CD1c-positive myeloid dendritic cell (primary cell): ENCODE results near the gene ZNF101.

Source experiments
- DNase-seq: peaks from one replicate; pipeline ENCODE4 v3.0.0-alpha.2; 2016; ENCODE audit errors: extremely low spot score

The ZNF101 gene

DNA sequence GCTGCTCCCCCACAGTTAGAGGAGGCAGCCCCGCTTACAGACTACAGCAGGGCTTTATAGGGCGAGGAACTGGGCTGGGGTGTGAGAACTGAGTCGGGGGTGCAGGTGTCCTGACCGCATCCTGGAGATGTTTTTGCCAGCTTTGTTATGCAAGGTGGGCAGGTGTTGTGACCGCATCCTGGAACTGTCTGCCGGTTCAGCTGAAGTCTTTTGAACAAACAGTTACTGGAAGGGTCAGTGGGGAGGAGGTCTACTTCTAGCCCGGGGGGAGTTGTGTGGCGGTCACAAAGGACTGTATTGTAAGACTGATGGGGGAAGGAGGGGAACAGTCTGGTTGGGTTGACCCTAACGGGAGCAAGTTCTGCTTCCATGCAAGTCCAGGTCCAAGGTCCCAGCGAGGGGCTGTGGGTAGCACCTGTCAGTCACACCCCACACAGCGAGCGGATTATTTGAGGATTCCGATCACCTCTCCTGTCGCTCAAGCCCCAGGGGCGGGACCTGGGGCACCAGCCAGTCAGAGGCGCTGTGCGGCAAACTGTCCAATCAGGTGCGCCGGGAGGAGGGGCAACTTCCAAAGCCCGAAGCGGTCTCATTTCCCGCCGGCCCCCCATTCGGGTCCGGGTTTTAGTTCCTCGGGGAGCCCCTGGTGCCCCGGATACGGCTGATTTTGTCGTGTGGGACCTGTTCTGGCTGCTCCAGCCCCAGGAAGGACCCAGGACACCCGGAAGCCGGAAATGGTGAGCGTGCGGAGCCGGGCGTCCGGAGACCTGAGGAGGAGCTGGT is at the start of gene ZNF101:
Gene ZNF101, plus strand, starts transcription at position 610 of the 783 bp plus-strand sequence. Its CDS starts 125 bp downstream, at position 735.
- peak; percentile 97 for DNase-seq

DNA sequence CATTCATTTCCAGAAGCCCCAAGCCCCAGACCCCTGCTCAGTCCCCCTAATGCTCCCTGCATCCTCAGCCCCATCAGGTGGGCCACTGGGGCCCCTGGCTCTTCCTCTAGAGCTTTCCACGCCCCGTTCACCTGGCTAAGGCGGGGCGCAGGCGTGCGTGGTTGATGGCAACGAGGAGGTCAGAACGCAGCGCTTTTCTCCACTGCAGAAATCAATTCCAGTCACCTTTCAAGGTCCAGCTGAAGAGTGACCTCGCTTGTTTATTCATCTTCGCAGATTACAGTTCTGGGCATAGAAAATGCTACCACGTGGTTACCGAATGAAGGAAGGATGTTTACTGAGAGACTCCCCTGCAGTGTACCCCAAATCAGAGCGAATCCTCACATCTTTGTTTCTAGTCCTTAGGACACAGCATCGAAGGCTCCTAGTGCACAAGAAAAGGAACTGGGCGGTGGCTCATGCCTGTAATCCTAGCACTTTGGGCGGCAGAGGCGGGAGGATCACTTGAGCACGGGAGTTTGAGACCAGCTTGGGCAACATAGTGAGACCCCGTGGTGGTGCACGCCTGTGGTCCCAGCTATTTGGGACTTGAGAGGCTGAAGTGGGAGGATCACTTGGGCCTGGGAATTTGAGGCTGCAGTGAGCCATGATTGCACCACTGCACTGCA is 49.3 kb upstream of the ZNF101 start:
- DNase-seq = peak; percentile 34

DNA sequence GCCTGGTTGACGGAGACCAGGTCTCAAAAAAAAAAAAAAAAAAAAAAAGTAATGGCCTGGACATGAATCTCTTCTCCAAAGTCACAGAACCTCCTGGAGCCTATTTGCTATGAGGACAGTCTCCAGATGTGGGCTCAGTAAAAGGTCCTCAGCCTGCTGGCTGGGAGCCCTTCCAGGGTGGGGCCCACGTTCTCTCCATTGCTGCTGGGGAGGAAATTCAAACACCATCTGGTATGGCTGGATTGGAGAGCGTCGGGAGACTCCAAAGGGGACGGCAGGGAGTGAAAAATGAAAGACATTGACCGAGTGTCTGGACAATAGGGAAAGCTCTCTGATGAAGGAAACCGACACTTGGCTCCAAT is 48.8 kb upstream of the ZNF101 start:
- DNase-seq = no peak

DNA sequence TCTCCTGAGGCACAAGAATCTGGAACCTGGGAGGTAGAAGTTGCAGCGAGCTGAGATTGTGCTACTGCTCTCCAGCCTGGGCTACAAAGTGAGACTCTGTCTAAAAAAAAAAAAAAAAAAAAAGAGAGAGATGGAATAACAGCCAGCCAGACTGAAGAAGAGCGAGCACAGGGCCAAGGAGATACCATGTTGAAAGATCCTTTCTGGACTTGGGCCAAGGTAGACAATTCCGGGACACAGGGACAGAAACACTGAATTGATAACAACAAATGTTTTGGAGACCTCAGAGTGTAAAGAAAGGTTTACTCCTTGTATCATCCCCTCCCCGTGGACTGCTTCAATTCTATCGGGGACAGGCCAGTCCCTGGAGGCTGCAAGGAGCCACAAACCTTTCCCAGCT is 45.3 kb upstream of the ZNF101 start:
- DNase-seq = no peak

- DNase-seq = no peak
Measured at GRCh38 chr19:19624032-19624570, 44.5 kb upstream of the ZNF101 start.

DNA sequence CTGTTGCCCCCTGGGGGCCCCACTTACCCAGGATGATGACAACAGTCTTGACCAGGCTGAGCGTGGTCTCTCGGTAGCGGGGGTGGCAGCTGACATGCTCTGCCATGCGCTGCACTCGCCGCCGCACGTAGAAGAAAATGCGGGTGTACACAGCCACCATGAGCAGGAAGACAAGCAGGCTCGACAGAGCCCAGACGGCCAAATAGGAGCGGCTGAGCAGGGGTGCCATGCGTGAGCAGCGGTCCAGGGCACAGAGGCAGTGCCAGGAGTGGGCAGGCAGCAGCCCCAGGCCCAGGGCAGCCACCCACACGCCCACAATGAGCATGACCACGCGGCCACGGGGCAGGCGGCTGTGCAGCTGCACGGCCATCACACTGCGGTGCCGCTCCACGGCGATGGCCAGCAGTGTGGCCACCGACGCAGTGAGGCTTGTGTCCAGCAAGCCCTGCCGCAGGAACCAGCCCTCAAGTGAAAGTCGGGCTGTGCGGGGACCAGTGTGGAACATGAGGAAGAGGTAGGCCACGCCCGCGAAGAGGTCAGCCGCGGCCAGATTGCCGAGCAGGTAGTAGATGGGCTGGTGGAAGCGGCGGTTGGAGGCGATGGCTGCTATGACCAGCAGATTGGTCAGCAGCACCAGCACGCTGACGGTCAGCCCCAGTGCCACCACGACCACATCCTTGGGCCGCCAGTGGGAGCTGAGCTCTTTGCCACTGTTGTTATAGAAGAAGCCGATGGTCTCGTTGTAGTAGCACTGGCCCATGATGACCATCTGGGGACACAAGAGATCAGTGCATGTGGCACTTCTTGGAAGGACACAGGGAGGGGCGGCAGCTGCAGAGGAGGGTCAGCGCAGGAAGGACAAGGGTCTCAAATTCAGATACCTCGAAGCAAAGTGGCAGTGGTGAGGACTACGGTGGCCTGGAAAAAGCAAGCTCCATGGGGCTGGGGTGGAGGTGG is 41.8 kb upstream of the ZNF101 start:
- no peak for DNase-seq

DNA sequence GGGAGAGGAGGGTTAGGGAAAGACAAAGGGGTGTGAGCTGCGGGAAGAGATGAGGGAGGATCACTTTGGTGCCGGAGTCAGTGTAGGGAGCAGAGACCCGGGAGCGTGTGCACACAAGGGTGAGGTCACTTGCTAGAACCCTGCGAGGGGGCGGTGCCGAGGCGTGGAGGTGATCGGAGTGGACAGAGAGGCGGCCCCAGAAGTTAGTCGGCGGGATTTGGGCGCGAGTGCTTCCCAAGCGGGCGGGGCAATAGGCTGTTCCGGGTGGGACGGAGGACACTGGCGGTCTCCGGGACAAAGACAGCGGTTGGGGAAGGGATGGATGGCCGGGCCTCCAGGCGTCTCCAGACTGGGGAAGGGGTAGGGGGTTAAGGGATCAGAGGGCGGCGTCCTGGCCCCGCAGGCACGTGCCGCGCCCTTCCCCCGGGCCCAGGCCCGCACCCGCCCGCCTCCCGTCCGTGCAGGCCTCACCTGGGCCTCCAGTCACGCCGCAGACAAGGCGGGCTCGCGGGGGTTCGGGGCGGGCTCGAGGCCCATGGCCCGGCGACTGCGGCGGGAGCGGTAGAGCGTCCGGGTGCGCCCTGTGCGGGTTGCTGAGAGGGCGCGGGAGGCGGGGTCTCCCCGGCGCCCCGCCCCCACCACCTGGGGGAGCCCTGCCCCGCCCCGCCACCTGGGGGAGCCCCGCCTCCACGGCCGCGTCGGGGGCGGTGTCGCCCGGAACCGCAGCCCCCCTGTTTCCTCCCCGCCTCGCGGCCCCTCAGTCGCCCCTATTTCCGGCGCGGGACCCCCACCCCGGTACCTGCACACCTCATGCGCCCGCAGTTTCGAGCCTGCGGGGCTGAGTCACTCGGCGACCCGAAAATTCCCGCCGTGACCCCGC is 40.8 kb upstream of the ZNF101 start, which contains the start of gene LPAR2:
Gene LPAR2, minus strand, starts transcription at position 600 of the 880 bp plus-strand sequence. CDS start 945 bp downstream, outside the sequence.
- peak; percentile 54 for DNase-seq

- DNase-seq = peak; percentile 76
Measured at GRCh38 chr19:19628501-19629134, 40.0 kb upstream of the ZNF101 start.

DNA sequence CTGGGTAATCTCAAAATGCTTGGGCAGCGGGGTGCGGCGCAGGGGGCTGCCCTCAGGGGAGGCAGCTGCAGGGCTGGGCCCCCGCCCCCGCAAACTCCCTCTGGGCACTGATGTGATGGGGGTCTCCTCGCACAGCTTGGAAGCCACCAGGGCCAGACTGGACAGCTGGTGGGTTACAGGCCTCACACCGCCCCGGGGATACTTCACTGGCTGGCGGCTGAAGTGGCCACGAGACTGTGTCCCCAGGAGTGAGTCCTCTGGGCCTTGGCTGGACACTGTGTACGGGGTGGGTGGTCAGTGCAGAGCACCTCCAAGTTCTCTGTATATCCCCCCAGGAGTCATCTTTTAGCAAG is 38.6 kb upstream of the ZNF101 start:
- no peak for DNase-seq

- DNase-seq = no peak
Measured at GRCh38 chr19:19630426-19630825, 38.2 kb upstream of the ZNF101 start.

DNA sequence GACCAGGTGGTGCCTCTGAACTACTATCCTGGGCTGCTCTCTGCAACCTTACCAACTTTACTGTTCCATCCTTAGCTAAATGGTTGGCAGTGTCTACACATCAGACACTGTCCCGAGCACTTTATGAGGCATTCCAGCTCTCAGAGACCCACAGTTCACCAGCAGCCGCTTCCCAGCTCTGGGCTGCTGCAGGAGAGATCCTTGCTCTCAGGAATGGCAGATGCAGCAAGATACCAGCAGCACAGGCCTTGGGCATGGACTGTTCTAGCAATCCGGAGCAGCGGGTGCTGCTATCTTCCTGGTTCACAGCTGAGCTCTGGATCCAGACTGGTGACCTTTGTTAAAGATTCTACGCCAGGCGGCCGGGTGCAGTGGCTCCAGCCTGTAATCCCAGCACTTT is 37.3 kb upstream of the ZNF101 start:
- no peak for DNase-seq

DNA sequence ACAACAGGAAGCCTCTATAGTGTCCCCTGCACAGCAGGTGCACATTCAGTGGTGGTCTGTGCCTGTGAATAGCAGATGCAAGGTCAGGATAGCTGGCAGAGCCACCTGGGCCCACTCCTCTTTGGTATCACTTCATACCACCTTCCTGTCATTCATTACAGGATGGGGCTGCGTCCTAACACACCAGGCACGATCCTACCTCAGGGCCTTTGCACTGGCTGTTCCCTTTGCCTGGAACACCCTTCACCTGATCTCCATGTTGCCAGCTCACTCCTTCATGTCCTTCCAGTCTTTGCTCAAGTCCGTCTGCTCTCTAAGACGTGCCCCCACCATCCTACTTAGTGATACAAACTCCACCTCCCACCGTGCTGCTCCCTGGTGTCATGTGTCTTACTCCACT is 36.0 kb upstream of the ZNF101 start:
- no peak for DNase-seq

DNA sequence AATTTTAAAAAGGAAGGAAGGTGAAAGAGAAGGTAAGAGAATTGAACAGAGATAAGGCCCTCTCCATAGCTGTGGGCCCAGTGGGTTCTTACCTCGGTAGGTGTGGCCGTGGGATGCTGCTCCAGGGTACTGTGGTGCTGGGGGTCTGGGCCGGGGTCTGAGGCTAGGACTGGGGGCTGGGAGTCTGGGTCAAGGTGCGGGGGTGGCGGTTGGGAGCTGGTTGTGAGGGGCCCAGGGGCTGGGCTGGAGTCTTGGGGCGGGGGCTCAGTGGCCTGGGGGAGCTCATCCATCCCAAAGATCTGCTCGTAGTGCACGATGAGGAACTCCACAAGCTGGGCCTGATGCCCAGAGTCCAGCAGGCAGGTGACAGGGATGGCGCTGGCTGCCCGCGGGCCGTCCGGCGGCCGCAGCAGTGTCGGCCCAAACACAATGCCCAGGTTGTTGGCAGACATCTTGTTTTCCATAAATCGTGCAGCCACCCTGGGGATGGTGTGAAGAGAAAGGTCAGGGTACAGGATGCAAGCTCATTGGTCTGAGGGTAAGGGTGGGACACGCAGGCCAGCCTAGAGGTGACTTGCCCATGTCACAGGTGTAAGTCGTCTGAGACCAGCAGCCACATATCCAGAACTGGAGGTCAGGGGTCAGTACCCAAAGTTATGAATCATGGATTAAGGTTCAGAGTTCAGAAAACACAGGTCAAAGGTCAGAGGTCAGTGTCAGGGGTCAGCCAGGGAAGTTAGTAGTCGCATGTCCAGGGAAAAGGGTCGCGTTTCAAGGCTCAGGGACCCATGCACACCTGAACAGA is 34.7 kb upstream of the ZNF101 start:
- DNase-seq = no peak

DNA sequence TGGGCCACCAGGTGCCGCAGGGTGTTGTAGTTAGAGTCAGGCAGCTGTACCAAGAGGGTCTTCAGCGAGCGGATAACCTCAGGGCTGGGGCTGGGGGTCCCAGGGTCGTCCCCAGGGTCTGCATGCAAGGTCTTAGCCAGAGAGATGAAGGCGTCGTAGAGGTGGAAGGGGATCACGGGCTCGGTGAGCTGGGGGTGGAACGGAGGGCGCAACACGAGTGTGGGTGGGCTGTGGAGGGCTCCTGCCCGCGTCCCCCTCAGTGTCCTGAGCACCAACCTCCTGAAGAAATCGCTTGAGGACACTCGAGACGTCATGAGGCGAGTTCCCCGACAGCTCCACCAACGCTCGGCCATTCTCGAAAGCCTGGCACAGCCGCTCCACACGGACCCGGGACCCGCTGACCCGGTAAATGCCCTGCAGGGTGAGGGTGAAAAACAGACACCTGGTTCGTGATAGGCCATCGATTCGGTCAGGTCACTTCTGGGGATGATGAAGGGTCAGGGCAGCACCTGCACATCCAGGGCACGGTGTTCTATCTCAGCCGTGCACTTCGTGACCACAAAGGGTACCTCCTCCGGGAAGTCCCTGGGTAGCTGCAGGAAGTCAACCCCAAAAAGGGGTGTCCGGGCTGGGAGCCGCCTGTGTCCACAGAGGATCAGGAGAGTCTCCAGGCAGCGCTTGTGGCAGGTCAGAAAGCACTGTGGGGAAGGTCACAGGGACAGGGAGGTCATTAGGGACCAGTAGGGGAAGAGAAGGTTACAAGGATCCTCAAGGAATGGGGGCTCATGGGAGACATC is 33.9 kb upstream of the ZNF101 start:
- DNase-seq = no peak

DNA sequence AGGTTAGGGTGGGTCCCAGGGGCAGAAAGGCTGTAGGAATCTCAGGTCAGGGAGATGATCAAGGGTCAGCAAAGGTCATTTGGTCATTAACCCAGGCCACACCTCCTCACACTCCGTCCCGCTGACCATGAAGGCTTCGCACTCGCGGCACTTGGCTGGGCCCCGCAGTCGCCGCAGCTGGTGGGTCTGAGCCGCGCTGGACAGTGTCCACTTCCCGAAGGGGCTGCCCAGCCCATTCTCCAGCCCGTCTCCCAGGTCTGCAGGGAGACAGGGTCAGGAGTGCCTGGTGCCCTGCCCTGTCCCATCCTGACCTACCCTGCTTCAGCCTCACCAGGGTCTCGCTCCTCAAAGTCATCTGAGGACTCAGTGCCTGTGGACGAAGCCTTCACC is 33.3 kb upstream of the ZNF101 start:
- no peak for DNase-seq

DNA sequence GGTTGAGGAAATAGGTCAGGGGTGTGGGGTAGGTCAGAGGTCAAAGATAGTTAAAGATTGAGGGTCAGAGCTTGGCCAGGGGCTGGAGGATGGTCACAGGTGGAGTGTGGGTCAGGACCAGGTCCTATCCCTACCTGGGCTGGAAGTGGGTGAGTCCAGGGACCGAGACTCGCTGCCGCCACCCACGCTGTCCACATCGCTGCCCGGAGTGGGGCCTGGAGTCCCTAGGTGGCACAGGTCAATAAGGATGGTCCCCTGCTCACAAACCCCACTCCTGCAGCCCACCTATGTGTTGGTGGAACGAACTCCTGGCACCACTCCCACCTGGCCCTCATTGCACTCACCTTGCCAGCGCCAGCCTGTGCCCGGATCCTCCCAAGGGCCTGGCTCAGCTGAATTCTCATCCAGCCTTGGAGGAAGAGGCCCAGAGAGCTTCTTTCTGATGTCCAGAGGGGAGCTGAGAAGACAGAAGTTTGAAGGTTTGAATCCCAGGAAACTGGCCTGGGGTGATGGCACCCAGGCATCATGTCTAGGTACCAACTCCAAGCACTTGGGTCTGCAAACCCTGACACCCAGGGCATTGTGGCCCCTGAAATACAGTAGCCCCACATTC is 32.0 kb upstream of the ZNF101 start:
- no peak for DNase-seq

- DNase-seq = no peak
Measured at GRCh38 chr19:19637186-19637522, 31.5 kb upstream of the ZNF101 start.

DNA sequence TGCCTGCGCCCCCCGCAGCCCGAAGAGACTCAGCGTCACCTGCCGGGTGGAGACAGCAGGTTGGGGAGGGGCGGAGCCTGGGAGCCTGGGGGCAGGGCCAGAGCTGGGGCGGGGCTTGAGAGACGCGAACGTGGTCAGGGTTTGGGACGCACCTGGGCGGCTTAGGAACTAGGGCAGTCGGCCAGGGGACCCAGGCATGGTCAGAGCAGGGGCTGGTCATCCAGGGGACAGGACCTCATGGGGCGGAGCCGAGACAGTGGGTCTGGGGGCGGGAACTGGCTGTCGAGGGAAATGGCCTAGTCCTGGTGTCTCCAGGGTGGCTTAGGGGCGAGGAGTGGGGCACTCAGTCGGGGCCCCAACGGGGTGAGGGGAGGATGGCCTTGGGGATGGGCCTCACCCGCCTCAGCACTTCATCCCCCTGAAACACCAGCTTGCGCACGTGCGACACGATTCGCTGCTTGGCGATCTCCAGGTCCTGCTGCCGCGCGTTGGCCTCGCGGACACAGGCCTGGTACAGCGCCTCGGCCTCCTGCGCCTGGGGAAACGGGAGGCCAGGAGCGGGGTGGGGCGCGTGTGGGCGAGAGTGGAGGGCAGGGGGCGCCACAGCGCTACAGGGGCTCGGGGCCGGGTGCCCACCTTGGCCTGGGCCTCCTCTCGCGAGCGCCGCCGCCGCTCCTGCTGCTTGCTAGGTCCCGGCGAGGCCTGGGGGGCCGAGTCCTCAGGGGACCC is 31.0 kb upstream of the ZNF101 start:
- no peak for DNase-seq
